Cardiac fibroblast (primary cell): Measurements from ENCODE around the gene ZNF595.
"Not testable (repeated sequence)": the region's sequence is repeated elsewhere in the genome, so short reads cannot be mapped to it uniquely, and the experiment has no call there.

Experiments used
- DNase-seq, 2 donors: peaks; one replicate each; pipeline versions ENCODE4 v3.0.0 to v3.0.0-alpha.2; 2010; ENCODE audit warnings: low read depth in 2 of 2
- H3K4me3 ChIP-seq, 2 donors: replicated peaks in 1 of 2; 1 replicate in 1 of 2; 2 replicates in 1 of 2; pipeline ENCODE4 v1.5.1; 2011; ENCODE audit warnings: low read depth in 2 of 2, low read length in 2 of 2, mild to moderate bottlenecking in 2 of 2, moderate library complexity in 1 of 2
- CTCF ChIP-seq: IDR thresholded peaks from one replicate; pipeline ENCODE4 v1.5.1; 2011; ENCODE audit warnings: low read depth, mild to moderate bottlenecking, low read length, inconsistent platforms

ZNF595 gene

GRCh38 chr4:52804-53479 is at the start of gene ZNF595:
Gene ZNF595, plus strand, starts transcription at chr4:53321. Its CDS starts 168 bp downstream, at chr4:53489.
- peak within 1 kb of the TSS; percentile 6 to 36 for H3K4me3 ChIP-seq
- DNase-seq: not testable (repeated sequence)

GRCh38 chr4:9937-10870 is 42.9 kb upstream of the ZNF595 start:
- H3K4me3 ChIP-seq: not testable (repeated sequence)
- DNase-seq: peak in 1 of 2 donors; percentile 13

GRCh38 chr4:11095-11815 is 41.9 kb upstream of the ZNF595 start:
- DNase-seq, H3K4me3 ChIP-seq: not testable (repeated sequence)

- TF ChIP-seq CTCF: peak; percentile 21
- peak in 1 of 2 donors; percentile 16 for DNase-seq
These were observed 41.2 kb upstream of the ZNF595 start for GRCh38 chr4:11816-12417.

GRCh38 chr4:18128-18527 is 35.0 kb upstream of the ZNF595 start:
- DNase-seq, H3K4me3 ChIP-seq: not testable (repeated sequence)

More at GRCh38 chr4:11816-12417, 41.2 kb upstream of the ZNF595 start:
- not testable (repeated sequence) for H3K4me3 ChIP-seq

GRCh38 chr4:18589-18988 is 34.5 kb upstream of the ZNF595 start:
- H3K4me3 ChIP-seq, DNase-seq: not testable (repeated sequence)

GRCh38 chr4:22882-23281 is 30.2 kb upstream of the ZNF595 start:
- not testable (repeated sequence) for DNase-seq

GRCh38 chr4:24359-24758 is 28.8 kb upstream of the ZNF595 start:
- not testable (repeated sequence) for DNase-seq, H3K4me3 ChIP-seq

More at GRCh38 chr4:22882-23281, 30.2 kb upstream of the ZNF595 start:
- not testable (repeated sequence) for H3K4me3 ChIP-seq

- not testable (repeated sequence) for H3K4me3 ChIP-seq, DNase-seq
These were observed 25.6 kb upstream of the ZNF595 start for GRCh38 chr4:27501-27900.

- not testable (repeated sequence) for H3K4me3 ChIP-seq, DNase-seq
These were observed 24.2 kb upstream of the ZNF595 start for GRCh38 chr4:28767-29542.

- not testable (repeated sequence) for H3K4me3 ChIP-seq, DNase-seq
These were observed 19.8 kb upstream of the ZNF595 start for GRCh38 chr4:33314-33713.

- DNase-seq, H3K4me3 ChIP-seq: not testable (repeated sequence)
These were observed 16.3 kb upstream of the ZNF595 start for GRCh38 chr4:36559-37415.

- DNase-seq, H3K4me3 ChIP-seq: not testable (repeated sequence)
These were observed 14.9 kb upstream of the ZNF595 start for GRCh38 chr4:38202-38601.

- H3K4me3 ChIP-seq: not testable (repeated sequence)
These were observed 9.7 kb upstream of the ZNF595 start for GRCh38 chr4:43375-43774.

GRCh38 chr4:51253-51652 is 1.9 kb upstream of the ZNF595 start:
- not testable (repeated sequence) for H3K4me3 ChIP-seq, DNase-seq

More at GRCh38 chr4:43375-43774, 9.7 kb upstream of the ZNF595 start:
- not testable (repeated sequence) for DNase-seq
